Keratinocyte (primary cell): Measurements from ENCODE around the gene SH3BGRL. TPM values are rescaled to one million over a fixed set of nuclear protein-coding genes. Genes with fewer than 3 reads are reported as not detected.
"Not testable (repeated sequence)": the region's sequence is repeated elsewhere in the genome, so short reads cannot be mapped to it uniquely, and the experiment has no call there.

Source experiments
- DNase-seq: peaks from one replicate; pipeline ENCODE4 v3.0.0-alpha.2; 2011; ENCODE audit warnings: low read depth, missing footprints, low spot score
- FAIRE-seq: peaks from 2 replicates; lab custom pipeline; 2011; peaks lifted over from hg19 to GRCh38; lab: Jason Lieb, UNC
- H2AFZ ChIP-seq: 2 replicates; pipeline ENCODE4 v1.6.0; 2012; ENCODE audit warnings: low read length, control low read depth, inconsistent platforms; ENCODE audit not compliant: control insufficient read depth
- H3K27ac ChIP-seq: 2 replicates; pipeline ENCODE4 v1.5.1; 2011; ENCODE audit warnings: low read length; ENCODE audit not compliant: control insufficient read depth, insufficient read depth
- H3K27me3 ChIP-seq: 3 replicates; pipeline ENCODE4 v1.6.0; 2011; ENCODE audit warnings: low read length; ENCODE audit not compliant: control insufficient read depth, insufficient read depth; ENCODE audit errors: extremely low read depth
- H3K36me3 ChIP-seq, 2 experiments: 2 replicates in 1 of 2; 3 replicates in 1 of 2; pipeline ENCODE4 v1.5.1; 2011; ENCODE audit warnings: low read length in 2 of 2, mild to moderate bottlenecking in 1 of 2; ENCODE audit not compliant: control insufficient read depth in 2 of 2, insufficient read depth in 2 of 2; ENCODE audit errors: extremely low read depth in 1 of 2
- H3K4me1 ChIP-seq: 3 replicates; pipeline ENCODE4 v1.5.1; 2011; ENCODE audit warnings: low read length; ENCODE audit not compliant: control insufficient read depth, insufficient read depth; ENCODE audit errors: extremely low read depth
- H3K4me2 ChIP-seq: 3 replicates; pipeline ENCODE4 v1.6.0; 2011; ENCODE audit warnings: low read depth, low read length; ENCODE audit not compliant: control insufficient read depth, insufficient read depth; ENCODE audit errors: extremely low read depth
- H3K4me3 ChIP-seq, 3 experiments: fragments of 200-600 bp in 1 of 3; sonication (generic) in 1 of 3; 2 replicates in 2 of 3; 3 replicates in 1 of 3; pipeline ENCODE4 v1.5.1; 2011 to 2016; ENCODE audit warnings: low read length in 3 of 3, mild to moderate bottlenecking in 3 of 3, control low read depth in 2 of 3, inconsistent platforms in 1 of 3, low read depth in 1 of 3, mixed read lengths in 1 of 3, mixed run types in 1 of 3, moderate library complexity in 1 of 3; ENCODE audit not compliant: control insufficient read depth in 2 of 3, insufficient read depth in 2 of 3; ENCODE audit errors: extremely low read depth in 1 of 3
- H3K79me2 ChIP-seq: 2 replicates; pipeline ENCODE4 v1.6.0; 2012; ENCODE audit warnings: low read length; ENCODE audit not compliant: control insufficient read depth, insufficient read depth
- H3K9ac ChIP-seq: 3 replicates; pipeline ENCODE4 v1.6.0; 2011; ENCODE audit warnings: low read length; ENCODE audit not compliant: control insufficient read depth, insufficient read depth; ENCODE audit errors: extremely low read depth
- H3K9me1 ChIP-seq: 3 replicates; pipeline ENCODE4 v1.6.0; 2011; ENCODE audit warnings: low read length; ENCODE audit not compliant: control insufficient read depth, insufficient read depth; ENCODE audit errors: extremely low read depth
- H3K9me3 ChIP-seq: 2 replicates; pipeline ENCODE4 v1.5.1; 2012; ENCODE audit warnings: low read depth, low read length; ENCODE audit not compliant: control insufficient read depth
- H4K20me1 ChIP-seq: 3 replicates; pipeline ENCODE4 v1.6.0; 2011; ENCODE audit warnings: low read length; ENCODE audit not compliant: control insufficient read depth, insufficient read depth; ENCODE audit errors: extremely low read depth
- CTCF ChIP-seq, 3 experiments: IDR thresholded peaks in 1 of 3; conservative IDR thresholded peaks in 1 of 3; optimal IDR thresholded peaks in 1 of 3; 2 replicates in 2 of 3; 3 replicates in 1 of 3; pipeline versions ENCODE3 to v1.5.1; 2011; ENCODE audit warnings: low read length in 3 of 3, mild to moderate bottlenecking in 3 of 3, moderate library complexity in 2 of 3, control low read depth in 1 of 3, inconsistent platforms in 1 of 3; ENCODE audit not compliant: insufficient read depth in 2 of 3; ENCODE audit errors: extremely low read depth in 1 of 3
- EZH2 ChIP-seq: IDR thresholded peaks from one replicate; pipeline ENCODE4 v1.6.1; 2012; ENCODE audit warnings: inconsistent platforms, mild to moderate bottlenecking, low read length, moderate library complexity
- dilution Hi-C: fragments of 300-500 bp; cut with MboI; formaldehyde crosslinking; loops from one replicate; pipeline ENCODE4 v1.7.0; 2020; ENCODE audit warnings: low sequenced_read_pairs; ENCODE audit not compliant: extremely low pct_ligation_motif_present
- polyA plus RNA-seq, 5 experiments: library from polyadenylated mRNA; depleted of rRNA in 3 of 5; stranded (reverse) in 3 of 5; stranded (forward) in 1 of 5; unstranded in 1 of 5; fragments of >200 nt; gene quantifications; 1 replicate in 1 of 5; 2 replicates in 3 of 5; 3 replicates in 1 of 5; pipeline versions ENCODE4 v1.2.1 to v1.2.3, GENCODE V29; 2011 to 2012; ENCODE audit warnings: missing spikeins in 2 of 5, low read depth in 1 of 5, low replicate concordance in 1 of 5

SH3BGRL gene
- polyA plus RNA-seq, 1 donor (not counting 4 experiments of a cell fraction or from before 2014, with no cell fraction given), result 82.4 TPM

- H3K4me3 ChIP-seq, result no peak overlapping the region
- H3K79me2 ChIP-seq, result no peaks in the 10 kb centered on the region
- no peaks in the 10 kb centered on the region for H3K9me1 ChIP-seq
- no peaks in the 10 kb centered on the region for H3K36me3 ChIP-seq
- no peaks in the 10 kb centered on the region for H3K4me1 ChIP-seq
- H3K4me2 ChIP-seq, result no peak overlapping the region
- TF ChIP-seq EZH2 (no peak), CTCF (optimal IDR thresholded peaks at IDR 0.05 in 1 of 3, IDR thresholded peaks at IDR 0.05 in 1 of 3, conservative IDR thresholded peaks at IDR 0.05 in 1 of 3; ENCODE audit: extremely low read depth in 1 of 3, insufficient read depth in 2 of 3, low read length in 3 of 3) (no peak)
- dilution Hi-C loops, result no loop called here
- H3K27ac ChIP-seq, result no peak overlapping the region
- DNase-seq (no peak), FAIRE-seq (no peak)
- H3K9me3 ChIP-seq, result no peaks in the 10 kb centered on the region
- no peak overlapping the region for H3K9ac ChIP-seq
- H3K27me3 ChIP-seq, result no peaks in the 10 kb centered on the region
- H2AFZ ChIP-seq, result no peak overlapping the region
- no peaks in the 10 kb centered on the region for H4K20me1 ChIP-seq
These were observed 137.0 kb downstream of the SH3BGRL start for GRCh38 chrX:81338924-81339323.

- H3K4me1 ChIP-seq, H3K4me3 ChIP-seq, H4K20me1 ChIP-seq, H3K79me2 ChIP-seq, FAIRE-seq, H3K4me2 ChIP-seq, H2AFZ ChIP-seq, H3K9ac ChIP-seq, H3K27me3 ChIP-seq, H3K9me1 ChIP-seq, H3K9me3 ChIP-seq, H3K27ac ChIP-seq, H3K36me3 ChIP-seq, DNase-seq, dilution Hi-C loops: not testable (repeated sequence)
These were observed 143.4 kb downstream of the SH3BGRL start for GRCh38 chrX:81345296-81345695.

Other genes with a start within 250 kb of the SH3BGRL start
- gene HMGN5, start 189 bp upstream of the SH3BGRL start, polyA plus RNA-seq, result 1.7 to 2.2 TPM (median 1.9 TPM) in 3 replicates